ENCODE measurements around the gene SORCS3.

The SORCS3 gene

DNA sequence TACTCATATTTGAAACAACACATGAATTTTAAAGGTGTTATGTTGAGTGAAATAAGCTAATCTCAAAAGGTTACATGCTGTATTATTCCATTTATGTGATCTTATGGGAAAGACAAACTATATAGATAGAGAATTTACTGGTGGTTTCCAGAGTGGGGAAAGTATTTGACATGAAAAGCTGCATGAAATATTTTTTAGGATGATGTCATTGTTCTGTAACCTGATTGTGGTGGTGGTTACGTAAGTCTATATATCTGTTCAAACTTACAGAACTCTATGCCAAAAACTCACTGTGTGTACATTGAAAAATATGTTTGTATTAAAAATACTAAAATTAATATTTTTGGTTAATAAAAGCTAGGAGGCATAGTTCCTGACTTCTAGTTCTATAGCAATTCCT is 453.0 kb downstream of the SORCS3 start:
- H3K4me3 ChIP-seq (ENCODE audit: low read length, poor library complexity, severe bottlenecking), result no peak overlapping the region

GRCh38 chr10:105096316-105096715 is 455.2 kb downstream of the SORCS3 start:
- Histone ChIP-seq H3K4me2 (ENCODE audit: low read depth, low read length, poor library complexity, severe bottlenecking) (no peak overlapping the region), H2AFZ (ENCODE audit: low read length) (no peak overlapping the region), H3K9me3 (ENCODE audit: insufficient read depth, low read depth, low read length) (no peaks in the 10 kb centered on the region; the same call in 1 of the 2 replicates), H3K9ac (ENCODE audit: low read depth, low read length, poor library complexity, severe bottlenecking) (no peak overlapping the region), H3K79me2 (ENCODE audit: insufficient read depth, low read length) (no peaks in the 10 kb centered on the region), H3F3A (ENCODE audit: low read depth) (no peaks in the 10 kb centered on the region), H3K27me3 (ENCODE audit: insufficient read depth, low read length, poor library complexity, severe bottlenecking) (no peaks in the 10 kb centered on the region), H3K36me3 (ENCODE audit: insufficient read depth, low read length) (no peaks in the 10 kb centered on the region), H3K4me1 (ENCODE audit: insufficient read depth, low read length, poor library complexity, severe bottlenecking) (no peaks in the 10 kb centered on the region), H3K9me2 (replicated peaks; ENCODE audit: low read depth, low read length) (no peaks in the 10 kb centered on the region), H3K4me3 (ENCODE audit: low read length, poor library complexity, severe bottlenecking) (no peak overlapping the region), H4K20me1 (ENCODE audit: insufficient read depth, low read length, poor library complexity, severe bottlenecking) (no peaks in the 10 kb centered on the region)
- TF ChIP-seq, protein P1, sequence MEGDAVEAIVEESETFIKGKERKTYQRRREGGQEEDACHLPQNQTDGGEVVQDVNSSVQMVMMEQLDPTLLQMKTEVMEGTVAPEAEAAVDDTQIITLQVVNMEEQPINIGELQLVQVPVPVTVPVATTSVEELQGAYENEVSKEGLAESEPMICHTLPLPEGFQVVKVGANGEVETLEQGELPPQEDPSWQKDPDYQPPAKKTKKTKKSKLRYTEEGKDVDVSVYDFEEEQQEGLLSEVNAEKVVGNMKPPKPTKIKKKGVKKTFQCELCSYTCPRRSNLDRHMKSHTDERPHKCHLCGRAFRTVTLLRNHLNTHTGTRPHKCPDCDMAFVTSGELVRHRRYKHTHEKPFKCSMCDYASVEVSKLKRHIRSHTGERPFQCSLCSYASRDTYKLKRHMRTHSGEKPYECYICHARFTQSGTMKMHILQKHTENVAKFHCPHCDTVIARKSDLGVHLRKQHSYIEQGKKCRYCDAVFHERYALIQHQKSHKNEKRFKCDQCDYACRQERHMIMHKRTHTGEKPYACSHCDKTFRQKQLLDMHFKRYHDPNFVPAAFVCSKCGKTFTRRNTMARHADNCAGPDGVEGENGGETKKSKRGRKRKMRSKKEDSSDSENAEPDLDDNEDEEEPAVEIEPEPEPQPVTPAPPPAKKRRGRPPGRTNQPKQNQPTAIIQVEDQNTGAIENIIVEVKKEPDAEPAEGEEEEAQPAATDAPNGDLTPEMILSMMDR (conservative IDR thresholded peaks at IDR 0.05; ENCODE audit: low read length), result no peak
- TF ChIP-seq EZH2phosphoT487 (IDR thresholded peaks at IDR 0.05; ENCODE audit: borderline replicate concordance), result no peak

More for the DNA sequence above, 453.0 kb downstream of the SORCS3 start:
- no peaks in the 10 kb centered on the region for H3F3A ChIP-seq (ENCODE audit: low read depth)
- H3K79me2 ChIP-seq (ENCODE audit: insufficient read depth, low read length), result no peaks in the 10 kb centered on the region
- TF ChIP-seq EZH2phosphoT487 (IDR thresholded peaks at IDR 0.05; ENCODE audit: borderline replicate concordance), result no peak
- TF ChIP-seq, protein P1 (conservative IDR thresholded peaks at IDR 0.05; ENCODE audit: low read length), result no peak
- H3K4me2 ChIP-seq (ENCODE audit: low read depth, low read length, poor library complexity, severe bottlenecking), result no peak overlapping the region
- no peaks in the 10 kb centered on the region for H3K4me1 ChIP-seq (ENCODE audit: insufficient read depth, low read length, poor library complexity, severe bottlenecking)
- no peaks in the 10 kb centered on the region for H3K27me3 ChIP-seq (ENCODE audit: insufficient read depth, low read length, poor library complexity, severe bottlenecking)
- no peaks in the 10 kb centered on the region for H4K20me1 ChIP-seq (ENCODE audit: insufficient read depth, low read length, poor library complexity, severe bottlenecking)
- no peak overlapping the region for H3K9ac ChIP-seq (ENCODE audit: low read depth, low read length, poor library complexity, severe bottlenecking)
- H3K9me3 ChIP-seq (ENCODE audit: insufficient read depth, low read depth, low read length), result no peaks in the 10 kb centered on the region; the same call in 1 of the 2 replicates
- no peaks in the 10 kb centered on the region for H3K36me3 ChIP-seq (ENCODE audit: insufficient read depth, low read length)
- H2AFZ ChIP-seq (ENCODE audit: low read length), result no peak overlapping the region
- no peaks in the 10 kb centered on the region for H3K9me2 ChIP-seq (replicated peaks; ENCODE audit: low read depth, low read length)

GRCh38 chr10:105102977-105103376 is 461.9 kb downstream of the SORCS3 start:
- Histone ChIP-seq H3K9ac (ENCODE audit: low read depth, low read length, poor library complexity, severe bottlenecking) (no peak overlapping the region), H4K20me1 (ENCODE audit: insufficient read depth, low read length, poor library complexity, severe bottlenecking) (no peaks in the 10 kb centered on the region), H3K9me2 (replicated peaks; ENCODE audit: low read depth, low read length) (no peaks in the 10 kb centered on the region), H3K36me3 (ENCODE audit: insufficient read depth, low read length) (no peaks in the 10 kb centered on the region), H3K79me2 (ENCODE audit: insufficient read depth, low read length) (no peaks in the 10 kb centered on the region), H3K4me2 (ENCODE audit: low read depth, low read length, poor library complexity, severe bottlenecking) (no peak overlapping the region), H3K9me3 (ENCODE audit: insufficient read depth, low read depth, low read length) (no peaks in the 10 kb centered on the region), H3K27me3 (ENCODE audit: insufficient read depth, low read length, poor library complexity, severe bottlenecking) (no peaks in the 10 kb centered on the region), H3K4me1 (ENCODE audit: insufficient read depth, low read length, poor library complexity, severe bottlenecking) (no peaks in the 10 kb centered on the region), H3K4me3 (ENCODE audit: low read length, poor library complexity, severe bottlenecking) (no peak overlapping the region), H3F3A (ENCODE audit: low read depth) (no peaks in the 10 kb centered on the region), H2AFZ (ENCODE audit: low read length) (no peak overlapping the region)
- no peak for TF ChIP-seq EZH2phosphoT487 (IDR thresholded peaks at IDR 0.05; ENCODE audit: borderline replicate concordance)
- TF ChIP-seq, protein P1 (conservative IDR thresholded peaks at IDR 0.05; ENCODE audit: low read length), result no peak

Measured in Loucy (cell line).